GM20000 (cell line): ENCODE results near the gene ZNF511.

ENCODE experiments used
- DNase-seq: peaks from one replicate; pipeline ENCODE4 v3.0.0; 2012; ENCODE audit warnings: low spot score
- CTCF ChIP-seq: IDR thresholded peaks from 2 replicates; pipeline ENCODE4 v1.5.1; 2012; ENCODE audit warnings: mild to moderate bottlenecking, control low read depth; ENCODE audit errors: extremely low read depth, missing control alignments

The ZNF511 gene

GRCh38 chr10:133339708-133340380, 31.1 kb downstream of the ZNF511 start:
- DNase-seq: no peak
- TF ChIP-seq CTCF: no peak

DNA sequence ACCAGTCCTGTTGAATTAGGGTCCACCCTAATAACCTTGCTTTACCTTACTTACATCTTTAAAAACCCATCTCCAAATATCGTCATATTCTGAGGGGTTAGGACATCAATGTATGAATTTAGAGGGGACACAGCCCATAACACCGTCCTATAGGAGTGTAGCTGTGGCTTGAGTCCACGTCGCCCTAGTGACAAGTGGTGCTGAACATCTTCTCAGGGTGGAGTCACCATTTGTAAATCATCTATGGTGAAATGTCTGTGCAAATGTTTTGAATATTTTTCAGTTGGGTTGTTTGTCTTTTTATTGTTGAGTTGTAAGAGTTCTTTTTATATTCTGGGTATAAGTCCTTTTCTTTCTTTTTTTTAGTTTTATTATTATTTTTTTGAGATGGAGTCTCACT, 33.3 kb downstream of the ZNF511 start:
- DNase-seq: no peak
- no peak for TF ChIP-seq CTCF

GRCh38 chr10:133342942-133343341, 34.2 kb downstream of the ZNF511 start:
- no peak for DNase-seq
- TF ChIP-seq CTCF: no peak

- TF ChIP-seq CTCF: no peak
These were observed 34.8 kb downstream of the ZNF511 start for GRCh38 chr10:133343558-133343957.

DNA sequence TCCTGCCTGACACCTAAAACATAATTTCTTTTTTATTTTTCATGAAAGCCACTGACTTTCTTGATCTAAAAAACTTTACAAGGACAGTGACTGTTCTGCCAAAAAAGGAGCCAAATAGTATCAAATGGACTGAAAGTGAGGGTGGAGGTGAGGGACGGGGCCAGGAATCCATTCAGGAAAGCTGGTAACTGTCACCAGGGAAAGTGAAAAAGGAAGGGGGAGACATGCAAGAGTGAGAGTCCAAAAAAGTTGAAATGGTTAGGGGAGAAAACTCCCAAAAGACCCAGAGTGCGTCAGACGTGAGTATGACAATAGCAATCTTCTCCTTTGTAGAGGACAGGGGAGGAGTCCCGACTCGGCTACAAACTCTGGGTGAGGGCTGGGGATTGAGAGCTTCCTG, 35.5 kb downstream of the ZNF511 start:
- no peak for TF ChIP-seq CTCF
- no peak for DNase-seq

More at GRCh38 chr10:133343558-133343957, 34.8 kb downstream of the ZNF511 start:
- DNase-seq: no peak

DNA sequence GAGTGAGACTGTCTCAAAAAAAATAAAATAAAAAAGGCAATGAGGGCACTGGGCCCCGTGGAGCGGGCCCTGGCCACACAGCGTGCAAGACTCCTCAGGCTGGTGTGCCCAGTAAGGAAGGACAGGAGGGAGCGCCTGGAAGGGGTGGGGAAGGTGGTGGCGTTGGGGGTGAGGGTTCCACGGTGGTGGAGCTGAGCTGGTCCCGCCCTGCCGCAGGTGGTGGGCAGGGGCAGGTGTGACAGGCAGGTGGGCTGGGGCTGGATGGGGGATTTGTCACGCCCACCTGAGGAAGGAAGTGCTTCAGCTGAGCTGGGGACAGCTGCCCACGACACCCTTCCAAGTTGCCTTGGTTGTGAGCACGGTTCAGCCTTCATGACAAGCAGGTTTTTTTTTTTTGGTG, 37.7 kb downstream of the ZNF511 start:
- TF ChIP-seq CTCF: no peak
- no peak for DNase-seq

DNA sequence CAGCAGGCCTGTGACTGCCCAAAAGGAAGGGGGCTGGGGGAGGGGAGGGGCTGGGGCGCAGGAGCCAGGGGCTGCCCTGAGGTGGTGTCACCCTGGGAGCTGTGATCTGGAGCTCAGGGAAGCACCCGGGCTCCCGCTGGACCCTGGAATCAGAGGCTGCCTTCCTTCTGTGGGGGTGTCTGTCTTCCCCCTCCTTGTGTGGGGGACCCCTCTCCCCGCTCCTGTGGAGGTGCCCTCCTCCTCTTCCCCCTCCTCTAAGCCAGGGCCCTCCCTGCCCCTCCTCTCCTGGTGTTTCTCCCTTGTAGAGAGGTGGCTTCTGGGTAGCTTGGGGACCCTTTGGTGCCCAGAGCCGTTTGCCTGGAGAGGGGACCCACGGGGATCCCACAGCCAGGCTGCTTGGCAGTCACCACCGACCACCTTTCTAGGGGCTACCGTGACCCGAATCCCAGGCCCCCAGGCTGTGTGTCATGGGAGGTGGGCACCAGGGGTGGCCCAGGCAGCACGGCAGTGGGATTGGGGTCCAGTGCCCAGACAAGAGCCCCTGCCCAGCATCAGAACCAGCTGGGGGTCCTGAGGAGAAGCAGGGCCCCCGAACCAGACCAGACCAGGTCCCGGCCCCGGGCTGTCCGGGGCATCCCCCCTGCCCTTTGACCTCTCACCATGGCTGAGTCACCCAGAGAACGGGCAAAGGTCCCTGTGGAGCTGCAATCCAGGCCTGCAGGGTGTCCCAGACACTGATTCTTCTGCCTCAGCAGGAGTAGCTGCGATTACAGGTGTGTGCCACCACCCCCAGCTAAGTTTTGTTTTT, 39.2 kb downstream of the ZNF511 start:
- no peak for DNase-seq

More for the DNA sequence above, 39.2 kb downstream of the ZNF511 start:
- TF ChIP-seq CTCF: no peak
